Osteoblast (primary cell): ENCODE results near the gene PLXND1. TPM values are rescaled to one million over a fixed set of nuclear protein-coding genes. Genes with fewer than 3 reads are reported as not detected.

Experiments used
- DNase-seq: peaks from one replicate; pipeline ENCODE4 v3.0.0; 2011; ENCODE audit warnings: low spot score, mixed read lengths; ENCODE audit not compliant: insufficient read length; ENCODE audit errors: missing footprints
- H2AFZ ChIP-seq: 2 replicates; pipeline ENCODE4 v1.6.0; 2011; ENCODE audit warnings: mild to moderate bottlenecking, low read length
- H3K27ac ChIP-seq: 2 replicates; pipeline ENCODE4 v1.5.1; 2011; ENCODE audit warnings: mild to moderate bottlenecking, low read depth, low read length, moderate library complexity
- H3K27me3 ChIP-seq: 2 replicates; pipeline ENCODE4 v1.6.0; 2012; ENCODE audit warnings: mild to moderate bottlenecking, control low read depth, inconsistent platforms, low read length, moderate library complexity; ENCODE audit not compliant: insufficient read depth
- H3K36me3 ChIP-seq: 2 replicates; pipeline ENCODE4 v1.5.1; 2011; ENCODE audit warnings: mild to moderate bottlenecking, low read length, control low read depth, moderate library complexity; ENCODE audit not compliant: insufficient read depth
- H3K4me1 ChIP-seq: 2 replicates; pipeline ENCODE4 v1.5.1; 2011; ENCODE audit warnings: mild to moderate bottlenecking, low read length, control low read depth, moderate library complexity; ENCODE audit not compliant: insufficient read depth
- H3K4me2 ChIP-seq: 2 replicates; pipeline ENCODE4 v1.6.0; 2011; ENCODE audit warnings: mild to moderate bottlenecking, low read length; ENCODE audit not compliant: insufficient read depth
- H3K4me3 ChIP-seq: fragments of 200-600 bp; sonication (generic); 3 replicates; pipeline ENCODE4 v1.5.1; 2012; ENCODE audit warnings: mild to moderate bottlenecking, low read length, inconsistent platforms; ENCODE audit not compliant: insufficient read depth
- H3K79me2 ChIP-seq: 2 replicates; pipeline ENCODE4 v1.6.0; 2012; ENCODE audit warnings: mild to moderate bottlenecking, low read length, control low read depth, inconsistent platforms; ENCODE audit not compliant: insufficient read depth
- H3K9me3 ChIP-seq: 2 replicates; pipeline ENCODE4 v1.5.1; 2011; ENCODE audit warnings: low read depth, low read length, control low read depth
- H4K20me1 ChIP-seq: 2 replicates; pipeline ENCODE4 v1.6.0; 2012; ENCODE audit warnings: mild to moderate bottlenecking, low read length, control low read depth; ENCODE audit not compliant: insufficient read depth
- CTCF ChIP-seq: IDR thresholded peaks from 2 replicates; pipeline ENCODE4 v1.5.1; 2011; ENCODE audit warnings: mild to moderate bottlenecking, low read depth, low read length, moderate library complexity; ENCODE audit errors: extremely low read depth
- total RNA-seq: library from RNA; depleted of rRNA; stranded (reverse); fragments of >200 nt; gene quantifications from 2 replicates; pipeline ENCODE4 v1.2.3, GENCODE V29; 2012

Gene PLXND1
- total RNA-seq, 1 donor, result 134 TPM

DNA sequence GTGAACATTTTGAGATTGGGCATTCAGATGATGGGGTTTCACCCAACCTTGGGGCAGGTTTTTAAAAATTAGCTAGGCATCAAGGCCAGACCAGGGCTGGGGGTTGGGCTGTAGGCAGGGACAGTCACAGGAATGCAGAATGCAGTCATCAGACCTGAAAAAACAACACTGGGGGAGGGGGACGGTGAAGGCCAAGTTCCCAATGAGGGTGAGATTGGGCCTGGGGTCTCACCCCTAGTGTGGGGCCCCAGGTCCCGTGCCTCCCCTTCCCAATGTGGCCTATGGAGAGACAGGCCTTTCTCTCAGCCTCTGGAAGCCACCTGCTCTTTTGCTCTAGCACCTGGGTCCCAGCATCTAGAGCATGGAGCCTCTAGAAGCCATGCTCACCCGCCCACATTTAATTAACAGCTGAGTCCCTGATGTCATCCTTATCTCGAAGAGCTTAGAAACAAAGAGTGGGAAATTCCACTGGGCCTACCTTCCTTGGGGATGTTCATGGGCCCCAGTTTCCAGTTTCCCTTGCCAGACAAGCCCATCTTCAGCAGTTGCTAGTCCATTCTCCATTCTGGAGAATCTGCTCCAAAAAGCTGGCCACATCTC is 71.9 kb downstream of the PLXND1 start:
- Histone ChIP-seq H3K4me2 (no peak overlapping the region), H3K27ac (no peak overlapping the region)
- DNase-seq, result peak; percentile 1

DNA sequence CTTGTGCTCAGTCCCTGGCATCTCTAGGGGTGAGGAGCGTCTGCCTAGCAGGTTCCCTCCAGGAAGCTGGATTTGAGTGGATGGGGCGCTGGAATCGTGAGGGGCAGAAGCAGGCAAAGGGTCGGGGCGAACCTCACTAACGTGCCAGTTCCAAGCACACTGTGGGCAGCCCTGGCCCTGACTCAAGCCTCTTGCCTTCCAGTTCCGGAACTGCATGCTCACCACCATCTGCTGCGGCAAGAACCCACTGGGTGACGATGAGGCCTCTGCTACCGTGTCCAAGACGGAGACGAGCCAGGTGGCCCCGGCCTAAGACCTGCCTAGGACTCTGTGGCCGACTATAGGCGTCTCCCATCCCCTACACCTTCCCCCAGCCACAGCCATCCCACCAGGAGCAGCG is 73.1 kb downstream of the PLXND1 start:
- Histone ChIP-seq H3K9me3 (no peaks in the 10 kb centered on the region), H3K27ac (no peak overlapping the region), H3K27me3 (no peaks in the 10 kb centered on the region), H3K4me1 (peaks cover 8% of the 10 kb centered on the region), H4K20me1 (no peaks in the 10 kb centered on the region), H2AFZ (no peak overlapping the region), H3K4me2 (no peak overlapping the region), H3K79me2 (no peaks in the 10 kb centered on the region), H3K4me3 (no peak overlapping the region), H3K36me3 (no peaks in the 10 kb centered on the region)
- DNase-seq, result peak; percentile 34
- no peak for TF ChIP-seq CTCF

More for the DNA sequence above, 71.9 kb downstream of the PLXND1 start:
- Histone ChIP-seq H4K20me1 (no peaks in the 10 kb centered on the region), H3K4me1 (peaks cover 8% of the 10 kb centered on the region), H3K27me3 (no peaks in the 10 kb centered on the region), H3K79me2 (no peaks in the 10 kb centered on the region), H3K4me3 (no peak overlapping the region), H3K36me3 (no peaks in the 10 kb centered on the region), H3K9me3 (no peaks in the 10 kb centered on the region), H2AFZ (no peak overlapping the region)
- no peak for TF ChIP-seq CTCF

DNA sequence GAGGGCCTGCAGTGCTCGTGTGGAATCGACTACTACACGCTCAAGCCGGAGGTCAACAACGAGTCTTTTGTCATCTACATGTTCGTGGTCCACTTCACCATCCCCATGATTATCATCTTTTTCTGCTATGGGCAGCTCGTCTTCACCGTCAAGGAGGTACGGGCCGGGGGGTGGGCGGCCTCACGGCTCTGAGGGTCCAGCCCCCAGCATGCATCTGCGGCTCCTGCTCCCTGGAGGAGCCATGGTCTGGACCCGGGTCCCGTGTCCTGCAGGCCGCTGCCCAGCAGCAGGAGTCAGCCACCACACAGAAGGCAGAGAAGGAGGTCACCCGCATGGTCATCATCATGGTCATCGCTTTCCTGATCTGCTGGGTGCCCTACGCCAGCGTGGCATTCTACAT is 74.2 kb downstream of the PLXND1 start:
- no peaks in the 10 kb centered on the region for H3K36me3 ChIP-seq
- H3K4me2 ChIP-seq, result no peak overlapping the region
- H3K9me3 ChIP-seq, result no peaks in the 10 kb centered on the region
- no peaks in the 10 kb centered on the region for H3K27me3 ChIP-seq
- no peak overlapping the region for H3K4me3 ChIP-seq
- no peaks in the 10 kb centered on the region for H3K79me2 ChIP-seq
- no peak overlapping the region for H3K27ac ChIP-seq
- peaks cover 8% of the 10 kb centered on the region for H3K4me1 ChIP-seq
- peak; percentile 38 for DNase-seq
- H2AFZ ChIP-seq, result no peak overlapping the region
- H4K20me1 ChIP-seq, result no peaks in the 10 kb centered on the region
- TF ChIP-seq CTCF, result no peak

DNA sequence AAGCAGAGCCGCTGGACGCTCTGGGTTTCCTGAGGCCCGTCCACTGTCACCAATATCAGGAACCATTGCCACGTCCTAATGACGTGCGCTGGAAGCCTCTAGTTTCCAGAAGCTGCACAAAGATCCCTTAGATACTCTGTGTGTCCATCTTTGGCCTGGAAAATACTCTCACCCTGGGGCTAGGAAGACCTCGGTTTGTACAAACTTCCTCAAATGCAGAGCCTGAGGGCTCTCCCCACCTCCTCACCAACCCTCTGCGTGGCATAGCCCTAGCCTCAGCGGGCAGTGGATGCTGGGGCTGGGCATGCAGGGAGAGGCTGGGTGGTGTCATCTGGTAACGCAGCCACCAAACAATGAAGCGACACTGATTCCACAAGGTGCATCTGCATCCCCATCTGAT is 74.8 kb downstream of the PLXND1 start:
- H3K27ac ChIP-seq, result no peak overlapping the region
- H3K9me3 ChIP-seq, result no peaks in the 10 kb centered on the region
- no peak overlapping the region for H3K4me2 ChIP-seq
- H4K20me1 ChIP-seq, result no peaks in the 10 kb centered on the region
- H3K4me1 ChIP-seq, result peaks cover 8% of the 10 kb centered on the region
- no peak for TF ChIP-seq CTCF
- H3K79me2 ChIP-seq, result no peaks in the 10 kb centered on the region
- DNase-seq, result peak; percentile 66
- no peaks in the 10 kb centered on the region for H3K36me3 ChIP-seq
- no peak overlapping the region for H2AFZ ChIP-seq
- H3K4me3 ChIP-seq, result no peak overlapping the region
- H3K27me3 ChIP-seq, result no peaks in the 10 kb centered on the region
